ENCODE results near the gene ANKUB1. TPM values are rescaled to one million over a fixed set of nuclear protein-coding genes. Genes with fewer than 3 reads are reported as not detected.

ANKUB1 gene
- total RNA-seq, 1 donor from 2014 or later: not detected

DNA sequence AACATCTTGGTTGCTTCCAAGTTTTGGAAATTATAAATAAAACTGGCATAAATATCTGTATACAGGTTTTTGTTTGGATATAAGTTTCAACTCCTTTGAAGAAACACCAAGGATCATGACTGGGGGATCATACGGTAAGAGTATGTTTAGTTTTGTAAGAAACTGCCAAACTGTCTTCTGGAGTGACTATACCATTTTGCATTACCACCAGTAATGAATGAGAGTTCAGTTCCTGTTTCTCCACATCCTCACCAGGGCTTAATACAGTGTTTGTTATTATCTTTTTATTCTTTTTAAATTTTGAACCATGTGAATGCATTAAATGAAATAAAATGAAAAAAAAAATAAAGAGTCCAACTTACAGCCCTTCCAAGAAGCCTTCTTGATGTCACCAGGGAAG, 3.7 kb upstream of the ANKUB1 start:
- H3K9me3 ChIP-seq: no peaks in the 10 kb centered on the region
- no peak overlapping the region for H3K4me3 ChIP-seq
- no peak overlapping the region for H3K27ac ChIP-seq
- H3K27me3 ChIP-seq: no peaks in the 10 kb centered on the region
- H3K36me3 ChIP-seq: no peaks in the 10 kb centered on the region
- intact Hi-C loops (cut with DNase I): no loop called here
- TF ChIP-seq CTCF (IDR thresholded peaks at IDR 0.05): no peak
- H3K4me1 ChIP-seq: peaks cover 0 to 5% of the 10 kb centered on the region in 2 donors
- DNase-seq (ENCODE audit: low spot score in 2 of 2): no peak

GRCh38 chr3:149790698-149791097, 1.7 kb downstream of the ANKUB1 start:
- intact Hi-C loops (cut with DNase I): no loop called here
- no peak for TF ChIP-seq CTCF (IDR thresholded peaks at IDR 0.05)
- H3K27me3 ChIP-seq: no peaks in the 10 kb centered on the region
- H3K27ac ChIP-seq: no peak overlapping the region
- DNase-seq (ENCODE audit: low spot score in 2 of 2): no peak
- H3K9me3 ChIP-seq: no peaks in the 10 kb centered on the region
- H3K4me3 ChIP-seq: no peak overlapping the region
- no peaks in the 10 kb centered on the region for H3K36me3 ChIP-seq
- no peaks in the 10 kb centered on the region for H3K4me1 ChIP-seq

DNA sequence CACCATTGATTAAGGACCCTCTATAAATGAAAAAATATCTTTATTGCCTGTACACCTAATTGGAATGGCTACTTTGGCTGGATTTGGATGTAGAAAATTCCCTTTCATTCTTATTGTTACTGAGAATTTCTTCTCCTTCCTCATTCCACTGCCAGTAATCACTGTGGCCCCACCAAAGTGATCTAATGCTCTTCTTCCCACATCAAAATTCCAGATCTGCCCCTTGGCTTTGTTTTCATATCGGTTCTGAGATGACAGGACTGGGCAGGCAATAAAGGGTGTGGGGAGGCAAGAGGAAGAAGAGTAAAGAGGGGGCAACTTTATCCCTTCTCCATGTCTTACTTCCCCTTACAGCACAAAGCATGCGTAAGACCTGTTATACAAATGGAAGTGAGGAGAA, 2.1 kb downstream of the ANKUB1 start:
- Histone ChIP-seq H3K27me3 (no peaks in the 10 kb centered on the region), H3K9me3 (no peaks in the 10 kb centered on the region), H3K4me1 (no peaks in the 10 kb centered on the region), H3K4me3 (no peak overlapping the region), H3K36me3 (no peaks in the 10 kb centered on the region), H3K27ac (no peak overlapping the region)
- intact Hi-C loops (cut with DNase I): no loop called here
- TF ChIP-seq CTCF (IDR thresholded peaks at IDR 0.05): no peak
- no peak for DNase-seq (ENCODE audit: low spot score in 2 of 2)

- Histone ChIP-seq H3K4me3 (no peak overlapping the region), H3K9me3 (no peaks in the 10 kb centered on the region), H3K36me3 (no peaks in the 10 kb centered on the region), H3K27ac (peak overlapping the region; percentile 20 to 67), H3K4me1 (peaks cover 0 to 6% of the 10 kb centered on the region in 2 donors), H3K27me3 (no peaks in the 10 kb centered on the region)
- intact Hi-C loops (cut with DNase I): no loop called here
- no peak for DNase-seq (ENCODE audit: low spot score in 2 of 2)
- TF ChIP-seq CTCF (IDR thresholded peaks at IDR 0.05): no peak
These were observed 8.2 kb downstream of the ANKUB1 start for GRCh38 chr3:149784064-149784704.

DNA sequence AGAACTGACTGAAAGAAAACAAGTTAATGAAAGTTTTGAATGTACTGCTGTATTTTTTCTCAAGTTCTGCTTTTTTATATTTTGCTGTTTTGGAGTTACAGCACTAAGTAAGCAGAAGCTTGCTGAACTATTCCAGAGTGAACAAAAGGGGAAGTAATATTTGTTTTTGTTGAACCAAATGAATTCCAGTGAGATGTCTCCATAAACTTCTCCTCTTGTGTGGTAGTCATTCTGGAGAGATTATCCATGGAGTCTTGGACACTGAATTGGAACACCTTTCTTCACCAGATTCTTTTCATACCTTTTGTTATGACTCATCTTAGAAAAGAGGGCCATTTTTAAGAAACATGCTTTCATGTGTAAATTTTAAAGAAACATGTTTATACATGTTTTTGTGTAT, 8.8 kb downstream of the ANKUB1 start:
- TF ChIP-seq CTCF (IDR thresholded peaks at IDR 0.05): no peak
- Histone ChIP-seq H3K4me3 (no peak overlapping the region), H3K27me3 (no peaks in the 10 kb centered on the region), H3K27ac (peak overlapping the region in 1 of 2 donors; percentile 20), H3K9me3 (no peaks in the 10 kb centered on the region), H3K36me3 (no peaks in the 10 kb centered on the region), H3K4me1 (peaks cover 0 to 6% of the 10 kb centered on the region in 2 donors)
- DNase-seq (ENCODE audit: low spot score in 2 of 2): no peak
- intact Hi-C loops (cut with DNase I): no loop called here

GRCh38 chr3:149781741-149782140, 10.6 kb downstream of the ANKUB1 start:
- Histone ChIP-seq H3K36me3 (no peaks in the 10 kb centered on the region), H3K4me1 (peaks cover 0 to 6% of the 10 kb centered on the region in 2 donors), H3K27ac (no peak overlapping the region), H3K27me3 (no peaks in the 10 kb centered on the region), H3K4me3 (no peak overlapping the region), H3K9me3 (no peaks in the 10 kb centered on the region)
- TF ChIP-seq CTCF (IDR thresholded peaks at IDR 0.05): no peak
- intact Hi-C loops (cut with DNase I): no loop called here
- no peak for DNase-seq (ENCODE audit: low spot score in 2 of 2)

Measured in ascending aorta (tissue), 2 donors.